Prostate gland (tissue), 2 donors: Measurements from ENCODE around the gene KRT23.

Source experiments
- CTCF ChIP-seq, 4 experiments: fragments of 200-600 bp in 2 of 4; fragments of 450-650 bp in 2 of 4; sonication (generic) in 2 of 4; IDR thresholded peaks; 1 replicate in 3 of 4; 2 replicates in 1 of 4; pipeline ENCODE4 v1.5.1; 2016 to 2019; ENCODE audit warnings: antibody characterized with exemption in 4 of 4, mild to moderate bottlenecking in 2 of 4, moderate library complexity in 2 of 4
- POLR2AphosphoS5 ChIP-seq: sonication (generic); formaldehyde crosslinking; IDR thresholded peaks from one replicate; pipeline ENCODE4 v1.6.1; 2017; ENCODE audit warnings: antibody characterized with exemption

GRCh38 chr17:40962059-40962561, 24.7 kb upstream of the KRT23 start:
- TF ChIP-seq CTCF (IDR thresholded peaks at IDR 0.05) (no peak), POLR2AphosphoS5 (no peak)
